ENCODE results near the gene ITPRIP. TPM values are rescaled to one million over a fixed set of nuclear protein-coding genes. Genes with fewer than 3 reads are reported as not detected.

Gene ITPRIP
- total and polyA plus RNA-seq, 5 donors from 2014 or later: 10.9 to 68.4 (median 13.4) TPM

GRCh38 chr10:104317269-104317710 lies 21.0 kb downstream of the ITPRIP start:
- H3K27ac Mint-ChIP-seq: peak overlapping the region in 1 of 3 donors; percentile 81
- DNase-seq (no peak), ATAC-seq (ENCODE audit: low read depth in 2 of 2) (no peak)
- H3K27me3 ChIP-seq (ENCODE audit: control insufficient read depth, insufficient read depth, low read length): no peaks in the 10 kb centered on the region
- H3K4me1 Mint-ChIP-seq: peaks cover under 1 to 58% (median 40%) of the 10 kb centered on the region in 4 donors
- H3K36me3 Mint-ChIP-seq: peaks cover 14% of the 10 kb centered on the region
- H3K9me3 Mint-ChIP-seq: no peaks in the 10 kb centered on the region
- no peaks in the 10 kb centered on the region for H3K27me3 Mint-ChIP-seq
- H3K36me3 ChIP-seq (ENCODE audit: control insufficient read depth, insufficient read depth, low read length): peaks cover 49% of the 10 kb centered on the region
- H3K4me1 ChIP-seq (ENCODE audit: control insufficient read depth, insufficient read depth, low read length, poor library complexity, severe bottlenecking): peaks cover 30% of the 10 kb centered on the region
- no peak overlapping the region for H3K4me3 ChIP-seq (ENCODE audit: low read depth, low read length)
- no peak overlapping the region for H3K27ac ChIP-seq (ENCODE audit: insufficient read depth, low read length, poor library complexity, severe bottlenecking)
- no peak overlapping the region for H3K4me3 Mint-ChIP-seq
- H3K9me3 ChIP-seq (ENCODE audit: control insufficient read depth in 2 of 2, low read length in 2 of 2): no peaks in the 10 kb centered on the region

GRCh38 chr10:104316321-104317099 lies 21.8 kb downstream of the ITPRIP start:
- Histone ChIP-seq H3K9me3 (ENCODE audit: control insufficient read depth in 2 of 2, low read length in 2 of 2) (no peaks in the 10 kb centered on the region), H3K4me1 (ENCODE audit: control insufficient read depth, insufficient read depth, low read length, poor library complexity, severe bottlenecking) (peaks cover 22% of the 10 kb centered on the region), H3K4me3 (ENCODE audit: low read depth, low read length) (no peak overlapping the region), H3K27me3 (ENCODE audit: control insufficient read depth, insufficient read depth, low read length) (no peaks in the 10 kb centered on the region), H3K36me3 (ENCODE audit: control insufficient read depth, insufficient read depth, low read length) (peaks cover 49% of the 10 kb centered on the region), H3K27ac (ENCODE audit: insufficient read depth, low read length, poor library complexity, severe bottlenecking) (no peak overlapping the region)
- Mint-ChIP-seq H3K27ac (peak overlapping the region in 1 of 3 donors; percentile 23), H3K4me1 (peaks cover 0 to 56% (median 37%) of the 10 kb centered on the region in 4 donors), H3K9me3 (no peaks in the 10 kb centered on the region), H3K27me3 (no peaks in the 10 kb centered on the region), H3K4me3 (no peak overlapping the region), H3K36me3 (peaks cover 14% of the 10 kb centered on the region)
- DNase-seq: no peak
- no peak for ATAC-seq (ENCODE audit: low read depth in 2 of 2)

GRCh38 chr10:104315486-104315921 lies 22.8 kb downstream of the ITPRIP start:
- no peak overlapping the region for H3K27ac ChIP-seq (ENCODE audit: insufficient read depth, low read length, poor library complexity, severe bottlenecking)
- Mint-ChIP-seq H3K27ac (no peak overlapping the region), H3K4me1 (peaks cover 0 to 48% (median 35%) of the 10 kb centered on the region in 4 donors), H3K4me3 (no peak overlapping the region), H3K9me3 (no peaks in the 10 kb centered on the region), H3K36me3 (peaks cover 14% of the 10 kb centered on the region), H3K27me3 (no peaks in the 10 kb centered on the region)
- DNase-seq: no peak
- peaks cover 57% of the 10 kb centered on the region for H3K36me3 ChIP-seq (ENCODE audit: control insufficient read depth, insufficient read depth, low read length)
- H3K4me1 ChIP-seq (ENCODE audit: control insufficient read depth, insufficient read depth, low read length, poor library complexity, severe bottlenecking): peaks cover 13% of the 10 kb centered on the region
- no peaks in the 10 kb centered on the region for H3K9me3 ChIP-seq (ENCODE audit: control insufficient read depth in 2 of 2, low read length in 2 of 2)
- no peak for ATAC-seq (ENCODE audit: low read depth in 2 of 2)
- H3K4me3 ChIP-seq (ENCODE audit: low read depth, low read length): no peak overlapping the region
- H3K27me3 ChIP-seq (ENCODE audit: control insufficient read depth, insufficient read depth, low read length): no peaks in the 10 kb centered on the region

- H3K4me1 ChIP-seq (ENCODE audit: control insufficient read depth, insufficient read depth, low read length, poor library complexity, severe bottlenecking): peaks cover 6% of the 10 kb centered on the region
- Mint-ChIP-seq H3K36me3 (peaks cover 10% of the 10 kb centered on the region), H3K9me3 (no peaks in the 10 kb centered on the region), H3K4me3 (no peak overlapping the region), H3K4me1 (peaks cover 0 to 48% (median 34%) of the 10 kb centered on the region in 4 donors), H3K27me3 (no peaks in the 10 kb centered on the region), H3K27ac (no peak overlapping the region)
- H3K27me3 ChIP-seq (ENCODE audit: control insufficient read depth, insufficient read depth, low read length): no peaks in the 10 kb centered on the region
- no peak overlapping the region for H3K27ac ChIP-seq (ENCODE audit: insufficient read depth, low read length, poor library complexity, severe bottlenecking)
- peaks cover 59% of the 10 kb centered on the region for H3K36me3 ChIP-seq (ENCODE audit: control insufficient read depth, insufficient read depth, low read length)
- H3K9me3 ChIP-seq (ENCODE audit: control insufficient read depth in 2 of 2, low read length in 2 of 2): no peaks in the 10 kb centered on the region
- no peak for DNase-seq
- no peak for ATAC-seq (ENCODE audit: low read depth in 2 of 2)
- H3K4me3 ChIP-seq (ENCODE audit: low read depth, low read length): no peak overlapping the region
These were observed 23.4 kb downstream of the ITPRIP start for GRCh38 chr10:104314591-104315485.

- H3K36me3 ChIP-seq (ENCODE audit: control insufficient read depth, insufficient read depth, low read length): peaks cover 47% of the 10 kb centered on the region
- peaks cover 9 to 43% (median 37%) of the 10 kb centered on the region in 4 donors for H3K4me1 Mint-ChIP-seq
- no peaks in the 10 kb centered on the region for H3K9me3 Mint-ChIP-seq
These were observed 27.0 kb downstream of the ITPRIP start for GRCh38 chr10:104311184-104311720.

GRCh38 chr10:104309980-104310978 lies 28.0 kb downstream of the ITPRIP start:
- Mint-ChIP-seq H3K27me3 (peaks cover 4% of the 10 kb centered on the region), H3K4me1 (peaks cover 15 to 50% (median 42%) of the 10 kb centered on the region in 4 donors), H3K9me3 (no peaks in the 10 kb centered on the region), H3K36me3 (peaks cover 10% of the 10 kb centered on the region), H3K27ac (peak overlapping the region in 2 of 3 donors; percentile 43 to 57), H3K4me3 (peak overlapping the region in 2 of 4 donors; percentile 37 to 87)
- H3K4me1 ChIP-seq (ENCODE audit: control insufficient read depth, insufficient read depth, low read length, poor library complexity, severe bottlenecking): peaks cover 22% of the 10 kb centered on the region
- no peak for ATAC-seq (ENCODE audit: low read depth in 2 of 2)
- H3K27ac ChIP-seq (ENCODE audit: insufficient read depth, low read length, poor library complexity, severe bottlenecking): no peak overlapping the region
- H3K4me3 ChIP-seq (ENCODE audit: low read depth, low read length): no peak overlapping the region
- no peaks in the 10 kb centered on the region for H3K27me3 ChIP-seq (ENCODE audit: control insufficient read depth, insufficient read depth, low read length)
- no peak for DNase-seq
- H3K9me3 ChIP-seq (ENCODE audit: control insufficient read depth in 2 of 2, low read length in 2 of 2): no peaks in the 10 kb centered on the region
- H3K36me3 ChIP-seq (ENCODE audit: control insufficient read depth, insufficient read depth, low read length): peaks cover 38% of the 10 kb centered on the region

More at GRCh38 chr10:104311184-104311720, 27.0 kb downstream of the ITPRIP start:
- ATAC-seq (ENCODE audit: low read depth in 2 of 2): no peak
- Histone ChIP-seq H3K4me3 (ENCODE audit: low read depth, low read length) (no peak overlapping the region), H3K27ac (ENCODE audit: insufficient read depth, low read length, poor library complexity, severe bottlenecking) (no peak overlapping the region), H3K9me3 (ENCODE audit: control insufficient read depth in 2 of 2, low read length in 2 of 2) (no peaks in the 10 kb centered on the region), H3K4me1 (ENCODE audit: control insufficient read depth, insufficient read depth, low read length, poor library complexity, severe bottlenecking) (peaks cover 18% of the 10 kb centered on the region), H3K27me3 (ENCODE audit: control insufficient read depth, insufficient read depth, low read length) (no peaks in the 10 kb centered on the region)
- Mint-ChIP-seq H3K27ac (peak overlapping the region in 1 of 3 donors; percentile 51), H3K36me3 (peaks cover 10% of the 10 kb centered on the region), H3K4me3 (no peak overlapping the region), H3K27me3 (no peaks in the 10 kb centered on the region)
- no peak for DNase-seq
